Stimulated activated CD4-positive, alpha-beta T cell treated with anti-CD3 and anti-CD28 coated beads, Interleukin-1b, Interleukin-23, amount 100 ng/mL, for 24 hours (primary cell): ENCODE measurements around the gene AP3S2.
"Not testable (repeated sequence)": the region's sequence is repeated elsewhere in the genome, so short reads cannot be mapped to it uniquely, and the experiment has no call there.

Source experiments
- DNase-seq, 4 experiments: peaks; one replicate each; pipeline ENCODE4 v3.0.0-alpha.2; 2020; ENCODE audit warnings: low read depth in 4 of 4, low spot score in 1 of 4

The AP3S2 gene

GRCh38 chr15:89783111-89783860 is 110.5 kb downstream of the AP3S2 start:
- DNase-seq, result no peak

GRCh38 chr15:89782619-89782950 is 111.2 kb downstream of the AP3S2 start:
- not testable (repeated sequence) for DNase-seq

- DNase-seq, result no peak
These were observed 111.7 kb downstream of the AP3S2 start for GRCh38 chr15:89781891-89782618.

DNA sequence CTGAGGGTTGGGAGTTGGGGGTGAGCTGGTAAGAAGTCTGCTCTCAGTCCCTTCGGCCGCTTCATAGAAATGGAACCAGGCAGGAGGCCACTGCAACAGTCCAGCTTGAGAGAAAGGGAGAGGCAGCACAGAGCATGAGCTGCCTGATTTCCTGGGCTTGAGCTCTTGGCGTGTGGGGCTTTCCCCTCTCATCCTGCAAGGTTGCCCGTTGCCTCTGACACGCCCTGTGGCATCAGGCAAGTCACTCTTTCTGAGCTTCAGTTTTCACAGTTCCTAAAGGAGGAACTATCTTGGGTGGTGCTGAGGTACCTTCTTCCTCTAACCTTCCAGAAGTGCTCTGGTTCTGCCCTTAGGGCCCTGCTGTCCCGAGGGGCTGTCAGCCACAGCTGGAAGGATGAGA is 112.7 kb downstream of the AP3S2 start:
- DNase-seq, result peak in 1 of 4 experiments; percentile 25

DNA sequence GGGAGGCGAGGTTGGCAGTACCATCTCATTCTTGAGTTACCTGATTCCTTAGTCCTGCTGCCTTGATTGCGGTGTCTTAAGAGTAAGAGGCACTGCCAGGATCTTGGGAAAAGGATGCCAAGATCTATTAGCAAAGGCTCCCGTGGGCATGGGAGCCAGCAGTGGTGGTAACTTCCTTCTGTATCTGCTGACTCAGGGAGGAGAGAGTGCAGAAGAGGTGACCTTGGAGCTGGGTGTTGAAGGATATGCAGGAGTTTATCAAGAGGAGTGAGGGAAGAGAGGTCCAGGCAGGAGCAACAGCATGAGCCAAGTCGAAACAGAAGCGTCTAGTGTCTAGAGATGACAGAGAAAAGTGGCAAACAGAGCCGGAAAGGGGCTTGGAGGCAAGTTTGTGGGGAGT is 113.2 kb downstream of the AP3S2 start:
- DNase-seq, result no peak
